ENCODE data around the gene LEPR.

Gene LEPR

GRCh38 chr1:65422241-65423203 lies 2.1 kb downstream of the LEPR start:
- Histone ChIP-seq H3K4me1 (ENCODE audit: control insufficient read depth, insufficient read depth, low read length, poor library complexity, severe bottlenecking) (peaks cover 36% of the 10 kb centered on the region), H3K9me3 (ENCODE audit: control insufficient read depth, low read length) (no peaks in the 10 kb centered on the region), H3K27ac (ENCODE audit: low read depth, low read length, severe bottlenecking) (no peak overlapping the region), H3K36me3 (ENCODE audit: control insufficient read depth, insufficient read depth, low read length) (peaks cover 37% of the 10 kb centered on the region), H3K4me3 (ENCODE audit: extremely low read depth, insufficient read depth, low read length, poor library complexity, severe bottlenecking) (peak overlapping the region; percentile 72)
- WGBS, 2 experiments (ENCODE audit: insufficient coverage in 2 of 2), result 96 to 97% methylated on average over 9 to 12 of the region's 12 CpGs

- no peaks in the 10 kb centered on the region for H3K9me3 ChIP-seq (ENCODE audit: control insufficient read depth, low read length)
- H3K36me3 ChIP-seq (ENCODE audit: control insufficient read depth, insufficient read depth, low read length), result peaks cover 49% of the 10 kb centered on the region
- no peak overlapping the region for H3K4me3 ChIP-seq (ENCODE audit: extremely low read depth, insufficient read depth, low read length, poor library complexity, severe bottlenecking)
- 80% methylated on average over 1 of the region's 2 CpGs; no CpG with 5 or more reads in 1 of the 2 experiments for WGBS, 2 experiments (ENCODE audit: insufficient coverage in 2 of 2)
- H3K4me1 ChIP-seq (ENCODE audit: control insufficient read depth, insufficient read depth, low read length, poor library complexity, severe bottlenecking), result peaks cover 38% of the 10 kb centered on the region
- H3K27ac ChIP-seq (ENCODE audit: low read depth, low read length, severe bottlenecking), result peak overlapping the region; percentile 33
Observed at GRCh38 chr1:65423884-65424572, 3.6 kb downstream of the LEPR start.

- no peak overlapping the region for H3K27ac ChIP-seq (ENCODE audit: low read depth, low read length, severe bottlenecking)
- H3K4me1 ChIP-seq (ENCODE audit: control insufficient read depth, insufficient read depth, low read length, poor library complexity, severe bottlenecking), result peaks cover 42% of the 10 kb centered on the region
- no peaks in the 10 kb centered on the region for H3K9me3 ChIP-seq (ENCODE audit: control insufficient read depth, low read length)
- no peak overlapping the region for H3K4me3 ChIP-seq (ENCODE audit: extremely low read depth, insufficient read depth, low read length, poor library complexity, severe bottlenecking)
- WGBS, 2 experiments (ENCODE audit: insufficient coverage in 2 of 2), result no CpG with 5 or more reads among the region's 1 CpG
- H3K36me3 ChIP-seq (ENCODE audit: control insufficient read depth, insufficient read depth, low read length), result peaks cover 52% of the 10 kb centered on the region
Observed at GRCh38 chr1:65424573-65424889, 4.1 kb downstream of the LEPR start.

GRCh38 chr1:65425006-65425405 lies 4.5 kb downstream of the LEPR start:
- Histone ChIP-seq H3K4me1 (ENCODE audit: control insufficient read depth, insufficient read depth, low read length, poor library complexity, severe bottlenecking) (peaks cover 46% of the 10 kb centered on the region), H3K36me3 (ENCODE audit: control insufficient read depth, insufficient read depth, low read length) (peaks cover 52% of the 10 kb centered on the region), H3K4me3 (ENCODE audit: extremely low read depth, insufficient read depth, low read length, poor library complexity, severe bottlenecking) (no peak overlapping the region), H3K27ac (ENCODE audit: low read depth, low read length, severe bottlenecking) (peak overlapping the region; percentile 91), H3K9me3 (ENCODE audit: control insufficient read depth, low read length) (no peaks in the 10 kb centered on the region)
- WGBS, 2 experiments (ENCODE audit: insufficient coverage in 2 of 2), result 83% methylated on average over 1 of the region's 2 CpGs; no CpG with 5 or more reads in 1 of the 2 experiments

- Histone ChIP-seq H3K4me3 (ENCODE audit: extremely low read depth, insufficient read depth, low read length, poor library complexity, severe bottlenecking) (no peak overlapping the region), H3K9me3 (ENCODE audit: control insufficient read depth, low read length) (no peaks in the 10 kb centered on the region), H3K36me3 (ENCODE audit: control insufficient read depth, insufficient read depth, low read length) (peaks cover 55% of the 10 kb centered on the region), H3K4me1 (ENCODE audit: control insufficient read depth, insufficient read depth, low read length, poor library complexity, severe bottlenecking) (peaks cover 53% of the 10 kb centered on the region), H3K27ac (ENCODE audit: low read depth, low read length, severe bottlenecking) (peak overlapping the region; percentile 91)
- WGBS, 2 experiments (ENCODE audit: insufficient coverage in 2 of 2), result 83 to 95% methylated on average over 3 of the region's 3 CpGs
Observed at GRCh38 chr1:65425697-65426096, 5.2 kb downstream of the LEPR start.

GRCh38 chr1:65429078-65429477 lies 8.6 kb downstream of the LEPR start:
- peaks cover 73% of the 10 kb centered on the region for H3K36me3 ChIP-seq (ENCODE audit: control insufficient read depth, insufficient read depth, low read length)
- 87 to 92% methylated on average over 2 of the region's 2 CpGs for WGBS, 2 experiments (ENCODE audit: insufficient coverage in 2 of 2)

GRCh38 chr1:65429806-65430205 lies 9.3 kb downstream of the LEPR start:
- Histone ChIP-seq H3K4me3 (ENCODE audit: extremely low read depth, insufficient read depth, low read length, poor library complexity, severe bottlenecking) (no peak overlapping the region), H3K4me1 (ENCODE audit: control insufficient read depth, insufficient read depth, low read length, poor library complexity, severe bottlenecking) (peaks cover 41% of the 10 kb centered on the region), H3K27ac (ENCODE audit: low read depth, low read length, severe bottlenecking) (peak overlapping the region; percentile 75), H3K9me3 (ENCODE audit: control insufficient read depth, low read length) (no peaks in the 10 kb centered on the region), H3K36me3 (ENCODE audit: control insufficient read depth, insufficient read depth, low read length) (peaks cover 71% of the 10 kb centered on the region)
- 57 to 79% methylated on average over 4 to 5 of the region's 7 CpGs for whole genome bisulfite sequencing, 2 experiments (ENCODE audit: insufficient coverage in 2 of 2)

More at GRCh38 chr1:65429078-65429477, 8.6 kb downstream of the LEPR start:
- Histone ChIP-seq H3K27ac (ENCODE audit: low read depth, low read length, severe bottlenecking) (peak overlapping the region; percentile 52), H3K4me3 (ENCODE audit: extremely low read depth, insufficient read depth, low read length, poor library complexity, severe bottlenecking) (no peak overlapping the region), H3K9me3 (ENCODE audit: control insufficient read depth, low read length) (no peaks in the 10 kb centered on the region), H3K4me1 (ENCODE audit: control insufficient read depth, insufficient read depth, low read length, poor library complexity, severe bottlenecking) (peaks cover 42% of the 10 kb centered on the region)

- no peak overlapping the region for H3K27ac ChIP-seq (ENCODE audit: low read depth, low read length, severe bottlenecking)
- H3K9me3 ChIP-seq (ENCODE audit: control insufficient read depth, low read length), result no peaks in the 10 kb centered on the region
- H3K4me1 ChIP-seq (ENCODE audit: control insufficient read depth, insufficient read depth, low read length, poor library complexity, severe bottlenecking), result peaks cover 34% of the 10 kb centered on the region
- WGBS, 2 experiments (ENCODE audit: insufficient coverage in 2 of 2), result no CpG with 5 or more reads among the region's 1 CpG
- H3K4me3 ChIP-seq (ENCODE audit: extremely low read depth, insufficient read depth, low read length, poor library complexity, severe bottlenecking), result no peak overlapping the region
- H3K36me3 ChIP-seq (ENCODE audit: control insufficient read depth, insufficient read depth, low read length), result peaks cover 62% of the 10 kb centered on the region
Observed at GRCh38 chr1:65431111-65431705, 10.7 kb downstream of the LEPR start.

GRCh38 chr1:65432918-65433317 lies 12.4 kb downstream of the LEPR start:
- H3K36me3 ChIP-seq (ENCODE audit: control insufficient read depth, insufficient read depth, low read length), result peaks cover 56% of the 10 kb centered on the region
- H3K27ac ChIP-seq (ENCODE audit: low read depth, low read length, severe bottlenecking), result no peak overlapping the region
- H3K4me1 ChIP-seq (ENCODE audit: control insufficient read depth, insufficient read depth, low read length, poor library complexity, severe bottlenecking), result peaks cover 37% of the 10 kb centered on the region
- no peak overlapping the region for H3K4me3 ChIP-seq (ENCODE audit: extremely low read depth, insufficient read depth, low read length, poor library complexity, severe bottlenecking)
- no peaks in the 10 kb centered on the region for H3K9me3 ChIP-seq (ENCODE audit: control insufficient read depth, low read length)
- WGBS, 2 experiments (ENCODE audit: insufficient coverage in 2 of 2), result 67 to 72% methylated on average over 2 to 3 of the region's 8 CpGs

GRCh38 chr1:65434255-65434654 lies 13.8 kb downstream of the LEPR start:
- no CpG with 5 or more reads among the region's 1 CpG for WGBS, 2 experiments (ENCODE audit: insufficient coverage in 2 of 2)
- no peak overlapping the region for H3K27ac ChIP-seq (ENCODE audit: low read depth, low read length, severe bottlenecking)
- H3K36me3 ChIP-seq (ENCODE audit: control insufficient read depth, insufficient read depth, low read length), result peaks cover 45% of the 10 kb centered on the region

More at GRCh38 chr1:65434255-65434654, 13.8 kb downstream of the LEPR start:
- Histone ChIP-seq H3K9me3 (ENCODE audit: control insufficient read depth, low read length) (no peaks in the 10 kb centered on the region), H3K4me3 (ENCODE audit: extremely low read depth, insufficient read depth, low read length, poor library complexity, severe bottlenecking) (no peak overlapping the region), H3K4me1 (ENCODE audit: control insufficient read depth, insufficient read depth, low read length, poor library complexity, severe bottlenecking) (peaks cover 32% of the 10 kb centered on the region)

Measured in mesodermal cell (in vitro differentiated cells).